ENCODE results near the gene DBP.

Gene DBP

GRCh38 chr19:48674921-48675824, 38.0 kb upstream of the DBP start:
- Histone ChIP-seq H3K4me3 (ENCODE audit: low read length) (no peak overlapping the region), H3K27me3 (ENCODE audit: control insufficient read depth, insufficient read depth, low read length) (peaks cover 7% of the 10 kb centered on the region), H3K4me2 (ENCODE audit: low read length) (peak overlapping the region; percentile 32), H3K9me3 (replicated peaks; ENCODE audit: low read length) (no peaks in the 10 kb centered on the region), H3K9ac (ENCODE audit: low read depth, low read length) (peak overlapping the region; percentile 4), H3K4me1 (ENCODE audit: control insufficient read depth, insufficient read depth, low read length) (peaks cover 3% of the 10 kb centered on the region), H3K36me3 (ENCODE audit: insufficient read depth, low read length) (no peaks in the 10 kb centered on the region)

GRCh38 chr19:48674216-48674809, 37.1 kb upstream of the DBP start:
- Histone ChIP-seq H3K27me3 (ENCODE audit: control insufficient read depth, insufficient read depth, low read length) (peaks cover 7% of the 10 kb centered on the region), H3K4me3 (ENCODE audit: low read length) (no peak overlapping the region), H3K9ac (ENCODE audit: low read depth, low read length) (no peak overlapping the region), H3K4me1 (ENCODE audit: control insufficient read depth, insufficient read depth, low read length) (peaks cover 3% of the 10 kb centered on the region), H3K4me2 (ENCODE audit: low read length) (no peak overlapping the region), H3K36me3 (ENCODE audit: insufficient read depth, low read length) (no peaks in the 10 kb centered on the region), H3K9me3 (replicated peaks; ENCODE audit: low read length) (no peaks in the 10 kb centered on the region)

GRCh38 chr19:48673436-48674100, 36.4 kb upstream of the DBP start:
- Histone ChIP-seq H3K4me2 (ENCODE audit: low read length) (no peak overlapping the region), H3K9me3 (replicated peaks; ENCODE audit: low read length) (no peaks in the 10 kb centered on the region), H3K9ac (ENCODE audit: low read depth, low read length) (no peak overlapping the region), H3K36me3 (ENCODE audit: insufficient read depth, low read length) (no peaks in the 10 kb centered on the region), H3K4me3 (ENCODE audit: low read length) (no peak overlapping the region), H3K27me3 (ENCODE audit: control insufficient read depth, insufficient read depth, low read length) (peaks cover 7% of the 10 kb centered on the region), H3K4me1 (ENCODE audit: control insufficient read depth, insufficient read depth, low read length) (peaks cover 3% of the 10 kb centered on the region)

GRCh38 chr19:48672994-48673393, 35.8 kb upstream of the DBP start, which contains the start of gene NTN5:
NTN5 (minus strand) TSS chr19:48673017; CDS start chr19:48670986, 2,031 bp downstream.
- Histone ChIP-seq H3K9ac (ENCODE audit: low read depth, low read length) (no peak within 1 kb of the TSS), H3K4me2 (ENCODE audit: low read length) (no peak within 1 kb of the TSS), H3K27me3 (ENCODE audit: control insufficient read depth, insufficient read depth, low read length) (peaks cover 5% of the 10 kb centered on the region), H3K4me1 (ENCODE audit: control insufficient read depth, insufficient read depth, low read length) (peaks cover 3% of the 10 kb centered on the region), H3K9me3 (replicated peaks; ENCODE audit: low read length) (no peaks in the 10 kb centered on the region), H3K4me3 (ENCODE audit: low read length) (no peak within 1 kb of the TSS), H3K36me3 (ENCODE audit: insufficient read depth, low read length) (no peaks in the 10 kb centered on the region)

- Histone ChIP-seq H3K9ac (ENCODE audit: low read depth, low read length) (no peak overlapping the region), H3K4me3 (ENCODE audit: low read length) (no peak overlapping the region)
Measured at GRCh38 chr19:48671446-48671995, 34.3 kb upstream of the DBP start.

GRCh38 chr19:48670699-48671445, 33.7 kb upstream of the DBP start:
- H3K4me3 ChIP-seq (ENCODE audit: low read length) = no peak overlapping the region
- H3K27me3 ChIP-seq (ENCODE audit: control insufficient read depth, insufficient read depth, low read length) = peaks cover 3% of the 10 kb centered on the region
- no peak overlapping the region for H3K4me2 ChIP-seq (ENCODE audit: low read length)
- H3K9ac ChIP-seq (ENCODE audit: low read depth, low read length) = no peak overlapping the region
- H3K36me3 ChIP-seq (ENCODE audit: insufficient read depth, low read length) = no peaks in the 10 kb centered on the region
- H3K9me3 ChIP-seq (replicated peaks; ENCODE audit: low read length) = no peaks in the 10 kb centered on the region
- H3K4me1 ChIP-seq (ENCODE audit: control insufficient read depth, insufficient read depth, low read length) = peaks cover 3% of the 10 kb centered on the region

More at GRCh38 chr19:48671446-48671995, 34.3 kb upstream of the DBP start:
- Histone ChIP-seq H3K36me3 (ENCODE audit: insufficient read depth, low read length) (no peaks in the 10 kb centered on the region), H3K27me3 (ENCODE audit: control insufficient read depth, insufficient read depth, low read length) (peaks cover 3% of the 10 kb centered on the region), H3K9me3 (replicated peaks; ENCODE audit: low read length) (no peaks in the 10 kb centered on the region), H3K4me2 (ENCODE audit: low read length) (no peak overlapping the region), H3K4me1 (ENCODE audit: control insufficient read depth, insufficient read depth, low read length) (peaks cover 3% of the 10 kb centered on the region)

GRCh38 chr19:48669903-48670668, 32.9 kb upstream of the DBP start:
- Histone ChIP-seq H3K4me3 (ENCODE audit: low read length) (no peak overlapping the region), H3K9ac (ENCODE audit: low read depth, low read length) (no peak overlapping the region), H3K4me2 (ENCODE audit: low read length) (no peak overlapping the region), H3K4me1 (ENCODE audit: control insufficient read depth, insufficient read depth, low read length) (peaks cover under 1% of the 10 kb centered on the region), H3K27me3 (ENCODE audit: control insufficient read depth, insufficient read depth, low read length) (peaks cover 3% of the 10 kb centered on the region), H3K9me3 (replicated peaks; ENCODE audit: low read length) (no peaks in the 10 kb centered on the region), H3K36me3 (ENCODE audit: insufficient read depth, low read length) (no peaks in the 10 kb centered on the region)

- Histone ChIP-seq H3K4me2 (ENCODE audit: low read length) (no peak overlapping the region), H3K4me3 (ENCODE audit: low read length) (no peak overlapping the region), H3K27me3 (ENCODE audit: control insufficient read depth, insufficient read depth, low read length) (peaks cover 3% of the 10 kb centered on the region), H3K9ac (ENCODE audit: low read depth, low read length) (no peak overlapping the region), H3K36me3 (ENCODE audit: insufficient read depth, low read length) (no peaks in the 10 kb centered on the region), H3K4me1 (ENCODE audit: control insufficient read depth, insufficient read depth, low read length) (no peaks in the 10 kb centered on the region), H3K9me3 (replicated peaks; ENCODE audit: low read length) (no peaks in the 10 kb centered on the region)
Measured at GRCh38 chr19:48668761-48669160, 31.6 kb upstream of the DBP start.

- Histone ChIP-seq H3K9me3 (replicated peaks; ENCODE audit: low read length) (no peaks in the 10 kb centered on the region), H3K36me3 (ENCODE audit: insufficient read depth, low read length) (no peaks in the 10 kb centered on the region), H3K27me3 (ENCODE audit: control insufficient read depth, insufficient read depth, low read length) (peaks cover 3% of the 10 kb centered on the region), H3K4me3 (ENCODE audit: low read length) (no peak overlapping the region), H3K4me2 (ENCODE audit: low read length) (no peak overlapping the region), H3K4me1 (ENCODE audit: control insufficient read depth, insufficient read depth, low read length) (no peaks in the 10 kb centered on the region), H3K9ac (ENCODE audit: low read depth, low read length) (no peak overlapping the region)
Measured at GRCh38 chr19:48668332-48668731, 31.2 kb upstream of the DBP start.

- no peak overlapping the region for H3K9ac ChIP-seq (ENCODE audit: low read depth, low read length)
- no peaks in the 10 kb centered on the region for H3K27me3 ChIP-seq (ENCODE audit: control insufficient read depth, insufficient read depth, low read length)
- no peaks in the 10 kb centered on the region for H3K36me3 ChIP-seq (ENCODE audit: insufficient read depth, low read length)
- H3K4me1 ChIP-seq (ENCODE audit: control insufficient read depth, insufficient read depth, low read length) = peaks cover under 1% of the 10 kb centered on the region
- H3K4me2 ChIP-seq (ENCODE audit: low read length) = no peak overlapping the region
- H3K9me3 ChIP-seq (replicated peaks; ENCODE audit: low read length) = no peaks in the 10 kb centered on the region
- no peak overlapping the region for H3K4me3 ChIP-seq (ENCODE audit: low read length)
Measured at GRCh38 chr19:48665786-48666185, 28.6 kb upstream of the DBP start.

All from skeletal muscle satellite cell (primary cell).